ENCODE measurements around the gene CASTOR1.
A peak's percentile ranks its signal among the peaks of the same experiment; 100 is the strongest.

The CASTOR1 gene

GRCh38 chr22:30326706-30327362, 37.5 kb upstream of the CASTOR1 start, which contains the start of gene TBC1D10A:
TBC1D10A (minus strand) TSS chr22:30326941; CDS start chr22:30326881, 60 bp downstream.
- ChIA-PET CTCF (interaction anchor here (0.7 to 3.5 kb wide), 7 partner anchors 9 to 63 kb away, joined by 3 to 27 read pairs (median 4); partner anchors contain the start of gene CASTOR1), POLR2A (interaction anchor here (1.0 to 1.2 kb wide), 2 partner anchors 22 to 36 kb away, joined by 4 read pairs; no protein-coding TSS in a partner anchor)
- peaks cover 0 to 10% (median 7%) of the 10 kb centered on the region in 4 experiments for H3K36me3 ChIP-seq (ENCODE audit: control insufficient read depth in 4 of 4, insufficient read depth in 4 of 4, low read length in 3 of 4)
- peak within 1 kb of the TSS in 1 of 2 experiments; percentile 61 for H3K27ac ChIP-seq (ENCODE audit: insufficient read depth in 1 of 2, low read depth in 1 of 2, low read length in 2 of 2, poor library complexity in 1 of 2, severe bottlenecking in 2 of 2)
- peaks cover 13 to 36% (median 36%) of the 10 kb centered on the region in 4 experiments for H3K4me1 ChIP-seq (ENCODE audit: control extremely low read depth in 1 of 4, control insufficient read depth in 4 of 4, insufficient read depth in 4 of 4, low read length in 3 of 4)
- peak within 1 kb of the TSS; percentile 72 to 89 (median 75) for H3K4me3 ChIP-seq (ENCODE audit: control insufficient read depth in 1 of 7, extremely low read depth in 1 of 7, insufficient read depth in 4 of 7, low read depth in 2 of 7, low read length in 6 of 7)
- under 1% methylated on average over 39 of the region's 69 CpGs for WGBS (ENCODE audit: insufficient coverage)
- H3K27me3 ChIP-seq (replicated peaks in 2 of 5; ENCODE audit: control insufficient read depth in 4 of 5, insufficient read depth in 5 of 5, low read length in 4 of 5): no peaks in the 10 kb centered on the region
- H3K9me3 ChIP-seq (ENCODE audit: control extremely low read depth in 1 of 5, control insufficient read depth in 4 of 5, insufficient read depth in 2 of 5, low read depth in 1 of 5, low read length in 4 of 5): no peaks in the 10 kb centered on the region
- DNase-seq: peak; percentile 92 to 94 (median 94)

GRCh38 chr22:30326255-30326705, 37.0 kb upstream of the CASTOR1 start:
- peak overlapping the region in 1 of 2 experiments; percentile 61 for H3K27ac ChIP-seq (ENCODE audit: insufficient read depth in 1 of 2, low read depth in 1 of 2, low read length in 2 of 2, poor library complexity in 1 of 2, severe bottlenecking in 2 of 2)
- no peaks in the 10 kb centered on the region for H3K9me3 ChIP-seq (ENCODE audit: control extremely low read depth in 1 of 5, control insufficient read depth in 4 of 5, insufficient read depth in 2 of 5, low read depth in 1 of 5, low read length in 4 of 5)
- peaks cover 13 to 36% (median 36%) of the 10 kb centered on the region in 4 experiments for H3K4me1 ChIP-seq (ENCODE audit: control extremely low read depth in 1 of 4, control insufficient read depth in 4 of 4, insufficient read depth in 4 of 4, low read length in 3 of 4)
- H3K27me3 ChIP-seq (replicated peaks in 2 of 5; ENCODE audit: control insufficient read depth in 4 of 5, insufficient read depth in 5 of 5, low read length in 4 of 5): no peaks in the 10 kb centered on the region
- H3K4me3 ChIP-seq (ENCODE audit: control insufficient read depth in 1 of 7, extremely low read depth in 1 of 7, insufficient read depth in 4 of 7, low read depth in 2 of 7, low read length in 6 of 7): peak overlapping the region; percentile 72 to 89 (median 75)
- POLR2A ChIA-PET: interaction anchor here (1.0 to 1.2 kb wide), 2 partner anchors 22 to 35 kb away, joined by 4 read pairs; no protein-coding TSS in a partner anchor
- DNase-seq: no peak
- peaks cover 0 to 8% (median 6%) of the 10 kb centered on the region in 4 experiments for H3K36me3 ChIP-seq (ENCODE audit: control insufficient read depth in 4 of 4, insufficient read depth in 4 of 4, low read length in 3 of 4)
- CTCF ChIA-PET: interaction anchor here (0.7 to 4.3 kb wide), 6 partner anchors 9 to 64 kb away, joined by 3 to 34 read pairs (median 6); partner anchors contain the start of gene CASTOR1
- WGBS (ENCODE audit: insufficient coverage): 0% methylated on average over 20 of the region's 34 CpGs

- ChIA-PET CTCF (interaction anchor here (1.0 to 4.3 kb wide), 3 partner anchors 21 to 64 kb away, joined by 3 to 34 read pairs (median 8); partner anchors contain the start of gene CASTOR1), POLR2A (no interaction called here)
- peak overlapping the region; percentile 53 to 89 (median 75) for H3K4me3 ChIP-seq (ENCODE audit: control insufficient read depth in 1 of 7, extremely low read depth in 1 of 7, insufficient read depth in 4 of 7, low read depth in 2 of 7, low read length in 6 of 7)
- H3K4me1 ChIP-seq (ENCODE audit: control extremely low read depth in 1 of 4, control insufficient read depth in 4 of 4, insufficient read depth in 4 of 4, low read length in 3 of 4): peaks cover 13 to 36% (median 36%) of the 10 kb centered on the region in 4 experiments
- no peaks in the 10 kb centered on the region for H3K27me3 ChIP-seq (replicated peaks in 2 of 5; ENCODE audit: control insufficient read depth in 4 of 5, insufficient read depth in 5 of 5, low read length in 4 of 5)
- 39% methylated on average over 9 of the region's 14 CpGs for WGBS (ENCODE audit: insufficient coverage)
- H3K9me3 ChIP-seq (ENCODE audit: control extremely low read depth in 1 of 5, control insufficient read depth in 4 of 5, insufficient read depth in 2 of 5, low read depth in 1 of 5, low read length in 4 of 5): no peaks in the 10 kb centered on the region
- H3K27ac ChIP-seq (ENCODE audit: insufficient read depth in 1 of 2, low read depth in 1 of 2, low read length in 2 of 2, poor library complexity in 1 of 2, severe bottlenecking in 2 of 2): peak overlapping the region in 1 of 2 experiments; percentile 61
- peaks cover 2 to 8% (median 7%) of the 10 kb centered on the region in 4 experiments for H3K36me3 ChIP-seq (ENCODE audit: control insufficient read depth in 4 of 4, insufficient read depth in 4 of 4, low read length in 3 of 4)
- no peak for DNase-seq
Observed at GRCh38 chr22:30325724-30326254, 36.5 kb upstream of the CASTOR1 start.

GRCh38 chr22:30325065-30325720, 35.9 kb upstream of the CASTOR1 start:
- WGBS (ENCODE audit: insufficient coverage): 96% methylated on average over 5 of the region's 5 CpGs
- Histone ChIP-seq H3K9me3 (ENCODE audit: control extremely low read depth in 1 of 5, control insufficient read depth in 4 of 5, insufficient read depth in 2 of 5, low read depth in 1 of 5, low read length in 4 of 5) (no peaks in the 10 kb centered on the region), H3K27ac (ENCODE audit: insufficient read depth in 1 of 2, low read depth in 1 of 2, low read length in 2 of 2, poor library complexity in 1 of 2, severe bottlenecking in 2 of 2) (no peak overlapping the region), H3K27me3 (replicated peaks in 2 of 5; ENCODE audit: control insufficient read depth in 4 of 5, insufficient read depth in 5 of 5, low read length in 4 of 5) (no peaks in the 10 kb centered on the region), H3K4me1 (ENCODE audit: control extremely low read depth in 1 of 4, control insufficient read depth in 4 of 4, insufficient read depth in 4 of 4, low read length in 3 of 4) (peaks cover 17 to 36% (median 36%) of the 10 kb centered on the region in 4 experiments), H3K4me3 (ENCODE audit: control insufficient read depth in 1 of 7, extremely low read depth in 1 of 7, insufficient read depth in 4 of 7, low read depth in 2 of 7, low read length in 6 of 7) (peak overlapping the region in 5 of 7 experiments; percentile 53 to 89 (median 75)), H3K36me3 (ENCODE audit: control insufficient read depth in 4 of 4, insufficient read depth in 4 of 4, low read length in 3 of 4) (peaks cover 2 to 7% (median 5%) of the 10 kb centered on the region in 4 experiments)
- DNase-seq: no peak
- ChIA-PET CTCF (interaction anchor here (1.0 to 4.3 kb wide), 4 partner anchors 20 to 65 kb away, joined by 3 to 34 read pairs (median 6); partner anchors contain the start of gene CASTOR1), POLR2A (interaction anchor here (1.3 kb wide), 1 partner anchor 19 kb away, joined by 4 read pairs; no protein-coding TSS in a partner anchor)

- H3K27ac ChIP-seq (ENCODE audit: insufficient read depth in 1 of 2, low read depth in 1 of 2, low read length in 2 of 2, poor library complexity in 1 of 2, severe bottlenecking in 2 of 2): no peak overlapping the region
- WGBS (ENCODE audit: insufficient coverage): 14% methylated on average over 4 of the region's 8 CpGs
Observed at GRCh38 chr22:30324014-30324730, 34.9 kb upstream of the CASTOR1 start.

GRCh38 chr22:30323246-30323645, 33.9 kb upstream of the CASTOR1 start:
- POLR2A ChIA-PET: no interaction called here
- Histone ChIP-seq H3K36me3 (ENCODE audit: control insufficient read depth in 4 of 4, insufficient read depth in 4 of 4, low read length in 3 of 4) (peaks cover 5 to 23% (median 9%) of the 10 kb centered on the region in 4 experiments), H3K4me3 (ENCODE audit: control insufficient read depth in 1 of 7, extremely low read depth in 1 of 7, insufficient read depth in 4 of 7, low read depth in 2 of 7, low read length in 6 of 7) (no peak overlapping the region), H3K27me3 (replicated peaks in 2 of 5; ENCODE audit: control insufficient read depth in 4 of 5, insufficient read depth in 5 of 5, low read length in 4 of 5) (no peaks in the 10 kb centered on the region), H3K4me1 (ENCODE audit: control extremely low read depth in 1 of 4, control insufficient read depth in 4 of 4, insufficient read depth in 4 of 4, low read length in 3 of 4) (peaks cover 17 to 36% (median 36%) of the 10 kb centered on the region in 4 experiments), H3K27ac (ENCODE audit: insufficient read depth in 1 of 2, low read depth in 1 of 2, low read length in 2 of 2, poor library complexity in 1 of 2, severe bottlenecking in 2 of 2) (no peak overlapping the region), H3K9me3 (ENCODE audit: control extremely low read depth in 1 of 5, control insufficient read depth in 4 of 5, insufficient read depth in 2 of 5, low read depth in 1 of 5, low read length in 4 of 5) (no peaks in the 10 kb centered on the region)
- CTCF ChIA-PET: interaction anchor here (0.7 to 4.3 kb wide), 8 partner anchors 9 to 62 kb away, joined by 3 to 34 read pairs (median 3); partner anchors contain the start of gene CASTOR1
- WGBS (ENCODE audit: insufficient coverage): 100% methylated on average over 2 of the region's 3 CpGs
- DNase-seq: no peak

More at GRCh38 chr22:30324014-30324730, 34.9 kb upstream of the CASTOR1 start:
- POLR2A ChIA-PET: interaction anchor here (1.3 kb wide), 1 partner anchor 18 kb away, joined by 4 read pairs; no protein-coding TSS in a partner anchor
- peaks cover 17 to 36% (median 36%) of the 10 kb centered on the region in 4 experiments for H3K4me1 ChIP-seq (ENCODE audit: control extremely low read depth in 1 of 4, control insufficient read depth in 4 of 4, insufficient read depth in 4 of 4, low read length in 3 of 4)
- H3K4me3 ChIP-seq (ENCODE audit: control insufficient read depth in 1 of 7, extremely low read depth in 1 of 7, insufficient read depth in 4 of 7, low read depth in 2 of 7, low read length in 6 of 7): peak overlapping the region in 4 of 7 experiments; percentile 9 to 48 (median 40)
- no peaks in the 10 kb centered on the region for H3K27me3 ChIP-seq (replicated peaks in 2 of 5; ENCODE audit: control insufficient read depth in 4 of 5, insufficient read depth in 5 of 5, low read length in 4 of 5)
- peaks cover 5 to 17% (median 7%) of the 10 kb centered on the region in 4 experiments for H3K36me3 ChIP-seq (ENCODE audit: control insufficient read depth in 4 of 4, insufficient read depth in 4 of 4, low read length in 3 of 4)
- H3K9me3 ChIP-seq (ENCODE audit: control extremely low read depth in 1 of 5, control insufficient read depth in 4 of 5, insufficient read depth in 2 of 5, low read depth in 1 of 5, low read length in 4 of 5): no peaks in the 10 kb centered on the region
- CTCF ChIA-PET: interaction anchor here (0.6 to 4.3 kb wide), 8 partner anchors 14 to 275 kb away, joined by 3 to 34 read pairs (median 3); partner anchors contain the start of gene CASTOR1
- DNase-seq: peak in 2 of 3 donors; percentile 72 to 74
